WTC11 (cell line): ENCODE measurements around the gene TRAF3IP3. TPM values are rescaled to one million over a fixed set of nuclear protein-coding genes. Genes with fewer than 3 reads are reported as not detected.

Source experiments
- ATAC-seq: fragments of 200-7000 bp; cut with Tn5 transposase; 2 replicates; pipeline ENCODE4 v1.10.0; 2021; ENCODE audit warnings: mild to moderate bottlenecking, moderate library complexity
- CTCF ChIA-PET: fragments of 300-600 bp; sonication (Branson Sonifier 250); formaldehyde crosslinking; loops from one replicate; lab custom pipeline; 2021; ENCODE audit warnings: antibody characterized with exemption; lab: Charles Lee
- POLR2A ChIA-PET: fragments of 350-600 bp; sonication (Branson Sonifier 250); formaldehyde crosslinking; loops from one replicate; lab custom pipeline; 2021; ENCODE audit warnings: antibody characterized with exemption; lab: Charles Lee
- DNase-seq: peaks from one replicate; pipeline ENCODE4 v3.0.0; 2021; ENCODE audit warnings: low spot score
- H3K27ac Mint-ChIP-seq: 2 replicates; pipeline ENCODE4 v1.8.0; 2021; ENCODE audit warnings: mixed read lengths
- H3K27me3 Mint-ChIP-seq: 2 replicates; pipeline ENCODE4 v1.8.0; 2021; ENCODE audit warnings: low read depth, mild to moderate bottlenecking, moderate library complexity, mixed read lengths
- H3K36me3 Mint-ChIP-seq: 2 replicates; pipeline ENCODE4 v1.8.0; 2021; ENCODE audit warnings: mixed read lengths
- H3K4me1 Mint-ChIP-seq: 2 replicates; pipeline ENCODE4 v1.8.0; 2022; ENCODE audit warnings: mixed read lengths
- H3K4me3 Mint-ChIP-seq: 2 replicates; pipeline ENCODE4 v1.8.0; 2021; ENCODE audit warnings: mild to moderate bottlenecking, moderate library complexity, mixed read lengths
- H3K9me3 Mint-ChIP-seq: 2 replicates; pipeline ENCODE4 v1.8.0; 2021; ENCODE audit warnings: mixed read lengths
- CBFB ChIP-seq: sonication (generic); formaldehyde crosslinking; IDR thresholded peaks from 2 replicates; pipeline ENCODE4 v1.8.1; 2022; ENCODE audit warnings: mild to moderate bottlenecking, low read depth, missing genetic modification reagents
- ESRRA ChIP-seq: sonication (generic); formaldehyde crosslinking; IDR thresholded peaks from 2 replicates; pipeline ENCODE4 v1.8.1; 2022; ENCODE audit warnings: mild to moderate bottlenecking, missing genetic modification reagents, borderline replicate concordance
- ETV6 ChIP-seq: sonication (generic); formaldehyde crosslinking; IDR thresholded peaks from 2 replicates; pipeline ENCODE4 v1.8.1; 2022; ENCODE audit warnings: mild to moderate bottlenecking, missing genetic modification reagents
- FOXP1 ChIP-seq: sonication (generic); formaldehyde crosslinking; IDR thresholded peaks from 2 replicates; pipeline ENCODE4 v1.8.0; 2022; ENCODE audit warnings: missing genetic modification reagents, mild to moderate bottlenecking, moderate library complexity, borderline replicate concordance
- HMGA2 ChIP-seq: fragments of 250-450 bp; sonication (Bioruptor Pico); IDR thresholded peaks from 2 replicates; pipeline ENCODE4 v1.4.0; 2021; ENCODE audit warnings: mild to moderate bottlenecking, moderate library complexity
- IRF2 ChIP-seq: sonication (generic); formaldehyde crosslinking; IDR thresholded peaks from 2 replicates; pipeline ENCODE4 v1.8.0; 2022; ENCODE audit warnings: low read depth, missing genetic modification reagents, borderline replicate concordance
- MXD4 ChIP-seq: fragments of 250-450 bp; sonication (Bioruptor Pico); IDR thresholded peaks from 2 replicates; pipeline ENCODE4 v1.8.0; 2021; ENCODE audit warnings: mild to moderate bottlenecking, moderate library complexity, borderline replicate concordance
- NFE2L1 ChIP-seq: sonication (generic); formaldehyde crosslinking; IDR thresholded peaks from 2 replicates; pipeline ENCODE4 v1.8.1; 2023; ENCODE audit warnings: missing genetic modification reagents
- NR3C1 ChIP-seq: sonication (generic); formaldehyde crosslinking; conservative IDR thresholded peaks from 2 replicates; pipeline ENCODE4 v1.8.1; 2023; ENCODE audit warnings: low read depth, mild to moderate bottlenecking, missing genetic modification reagents
- RORB ChIP-seq: fragments of 250-450 bp; sonication (Bioruptor Pico); IDR thresholded peaks from 2 replicates; pipeline ENCODE4 v1.9.0; 2021; ENCODE audit warnings: mild to moderate bottlenecking
- SOX15 ChIP-seq: fragments of 250-450 bp; sonication (Bioruptor Pico); IDR thresholded peaks from 2 replicates; pipeline ENCODE4 v1.9.0; 2021; ENCODE audit warnings: mild to moderate bottlenecking
- TEAD4 ChIP-seq: sonication (generic); formaldehyde crosslinking; IDR thresholded peaks from 2 replicates; pipeline ENCODE4 v1.8.0; 2022; ENCODE audit warnings: mild to moderate bottlenecking, missing genetic modification reagents
- ZBTB21 ChIP-seq: sonication (generic); formaldehyde crosslinking; IDR thresholded peaks from 2 replicates; pipeline ENCODE4 v1.8.1; 2023; ENCODE audit warnings: mild to moderate bottlenecking, missing genetic modification reagents, borderline replicate concordance
- ZNF219 ChIP-seq: sonication (generic); formaldehyde crosslinking; IDR thresholded peaks from 2 replicates; pipeline ENCODE4 v1.8.0; 2023; ENCODE audit warnings: missing genetic modification reagents, mild to moderate bottlenecking, borderline replicate concordance
- ZNF423 ChIP-seq: fragments of 250-450 bp; sonication (Bioruptor Pico); IDR thresholded peaks from 2 replicates; pipeline ENCODE4 v2.1.2; 2022; ENCODE audit warnings: mild to moderate bottlenecking, moderate library complexity
- total RNA-seq: library from RNA; stranded (reverse); gene quantifications from 3 replicates; pipeline ENCODE4 v1.2.3, GENCODE V29; 2021
- TF ChIP-seq, protein P1 (sequence below): sonication (generic); formaldehyde crosslinking; IDR thresholded peaks from 2 replicates; pipeline ENCODE4 v1.8.1; 2023; ENCODE audit warnings: mild to moderate bottlenecking, missing genetic modification reagents, moderate library complexity
- TF ChIP-seq, protein P2 (sequence below): sonication (generic); formaldehyde crosslinking; IDR thresholded peaks from 2 replicates; pipeline ENCODE4 v1.8.0; 2023; ENCODE audit warnings: missing genetic modification reagents, mild to moderate bottlenecking, borderline replicate concordance
- TF ChIP-seq, protein P3 (sequence below): fragments of 250-450 bp; sonication (Bioruptor Pico); IDR thresholded peaks from 2 replicates; pipeline ENCODE4 v1.8.0; 2021; ENCODE audit warnings: mild to moderate bottlenecking
- TF ChIP-seq, protein P4 (sequence below): sonication (generic); formaldehyde crosslinking; IDR thresholded peaks from 2 replicates; pipeline ENCODE4 v1.8.1; 2023; ENCODE audit warnings: mild to moderate bottlenecking, moderate library complexity, missing genetic modification reagents
- TF ChIP-seq, protein P5 (sequence below): sonication (generic); formaldehyde crosslinking; IDR thresholded peaks from 2 replicates; pipeline ENCODE4 v1.8.0; 2022; ENCODE audit warnings: mild to moderate bottlenecking, missing genetic modification reagents

Gene TRAF3IP3
- total RNA-seq, 1 experiment from 2014 or later: 0.74 TPM

DNA sequence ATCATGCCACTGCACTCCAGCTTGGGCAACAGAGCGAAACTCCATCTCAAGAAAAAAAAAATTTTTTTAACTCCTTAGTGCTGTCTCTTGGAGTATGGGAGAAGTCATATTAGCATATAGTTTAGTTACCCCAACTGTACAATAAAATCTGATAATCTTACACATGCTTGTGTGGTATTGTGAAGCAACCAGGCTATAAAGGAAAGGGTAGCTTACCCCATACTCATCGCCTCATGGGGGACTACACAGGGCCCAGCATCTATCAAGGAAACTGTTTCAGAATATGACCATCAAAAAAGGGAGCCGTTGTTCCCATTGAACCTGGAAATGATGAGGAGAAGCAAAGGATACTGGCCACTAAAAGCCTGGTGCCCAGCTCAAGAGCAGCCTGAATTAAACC, 3.0 kb upstream of the TRAF3IP3 start:
- TF ChIP-seq, protein P1, sequence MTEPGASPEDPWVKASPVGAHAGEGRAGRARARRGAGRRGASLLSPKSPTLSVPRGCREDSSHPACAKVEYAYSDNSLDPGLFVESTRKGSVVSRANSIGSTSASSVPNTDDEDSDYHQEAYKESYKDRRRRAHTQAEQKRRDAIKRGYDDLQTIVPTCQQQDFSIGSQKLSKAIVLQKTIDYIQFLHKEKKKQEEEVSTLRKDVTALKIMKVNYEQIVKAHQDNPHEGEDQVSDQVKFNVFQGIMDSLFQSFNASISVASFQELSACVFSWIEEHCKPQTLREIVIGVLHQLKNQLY: no peak
- no peak for TF ChIP-seq NFE2L1 (CRISPR knock-in tag)
- no peak for TF ChIP-seq HMGA2 (CRISPR knock-in tag)
- no peak for TF ChIP-seq IRF2 (CRISPR knock-in tag)
- no peak for TF ChIP-seq ETV6 (CRISPR knock-in tag)
- TF ChIP-seq, protein P2, sequence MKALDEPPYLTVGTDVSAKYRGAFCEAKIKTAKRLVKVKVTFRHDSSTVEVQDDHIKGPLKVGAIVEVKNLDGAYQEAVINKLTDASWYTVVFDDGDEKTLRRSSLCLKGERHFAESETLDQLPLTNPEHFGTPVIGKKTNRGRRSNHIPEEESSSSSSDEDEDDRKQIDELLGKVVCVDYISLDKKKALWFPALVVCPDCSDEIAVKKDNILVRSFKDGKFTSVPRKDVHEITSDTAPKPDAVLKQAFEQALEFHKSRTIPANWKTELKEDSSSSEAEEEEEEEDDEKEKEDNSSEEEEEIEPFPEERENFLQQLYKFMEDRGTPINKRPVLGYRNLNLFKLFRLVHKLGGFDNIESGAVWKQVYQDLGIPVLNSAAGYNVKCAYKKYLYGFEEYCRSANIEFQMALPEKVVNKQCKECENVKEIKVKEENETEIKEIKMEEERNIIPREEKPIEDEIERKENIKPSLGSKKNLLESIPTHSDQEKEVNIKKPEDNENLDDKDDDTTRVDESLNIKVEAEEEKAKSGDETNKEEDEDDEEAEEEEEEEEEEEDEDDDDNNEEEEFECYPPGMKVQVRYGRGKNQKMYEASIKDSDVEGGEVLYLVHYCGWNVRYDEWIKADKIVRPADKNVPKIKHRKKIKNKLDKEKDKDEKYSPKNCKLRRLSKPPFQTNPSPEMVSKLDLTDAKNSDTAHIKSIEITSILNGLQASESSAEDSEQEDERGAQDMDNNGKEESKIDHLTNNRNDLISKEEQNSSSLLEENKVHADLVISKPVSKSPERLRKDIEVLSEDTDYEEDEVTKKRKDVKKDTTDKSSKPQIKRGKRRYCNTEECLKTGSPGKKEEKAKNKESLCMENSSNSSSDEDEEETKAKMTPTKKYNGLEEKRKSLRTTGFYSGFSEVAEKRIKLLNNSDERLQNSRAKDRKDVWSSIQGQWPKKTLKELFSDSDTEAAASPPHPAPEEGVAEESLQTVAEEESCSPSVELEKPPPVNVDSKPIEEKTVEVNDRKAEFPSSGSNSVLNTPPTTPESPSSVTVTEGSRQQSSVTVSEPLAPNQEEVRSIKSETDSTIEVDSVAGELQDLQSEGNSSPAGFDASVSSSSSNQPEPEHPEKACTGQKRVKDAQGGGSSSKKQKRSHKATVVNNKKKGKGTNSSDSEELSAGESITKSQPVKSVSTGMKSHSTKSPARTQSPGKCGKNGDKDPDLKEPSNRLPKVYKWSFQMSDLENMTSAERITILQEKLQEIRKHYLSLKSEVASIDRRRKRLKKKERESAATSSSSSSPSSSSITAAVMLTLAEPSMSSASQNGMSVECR: no peak
- no peak for TF ChIP-seq CBFB (CRISPR knock-in tag)
- no peak for TF ChIP-seq RORB (CRISPR knock-in tag)
- TF ChIP-seq ZNF423 (CRISPR knock-in tag): no peak
- TF ChIP-seq NR3C1 (CRISPR knock-in tag): no peak
- no peak for TF ChIP-seq ESRRA (CRISPR knock-in tag)
- TF ChIP-seq, protein P3, sequence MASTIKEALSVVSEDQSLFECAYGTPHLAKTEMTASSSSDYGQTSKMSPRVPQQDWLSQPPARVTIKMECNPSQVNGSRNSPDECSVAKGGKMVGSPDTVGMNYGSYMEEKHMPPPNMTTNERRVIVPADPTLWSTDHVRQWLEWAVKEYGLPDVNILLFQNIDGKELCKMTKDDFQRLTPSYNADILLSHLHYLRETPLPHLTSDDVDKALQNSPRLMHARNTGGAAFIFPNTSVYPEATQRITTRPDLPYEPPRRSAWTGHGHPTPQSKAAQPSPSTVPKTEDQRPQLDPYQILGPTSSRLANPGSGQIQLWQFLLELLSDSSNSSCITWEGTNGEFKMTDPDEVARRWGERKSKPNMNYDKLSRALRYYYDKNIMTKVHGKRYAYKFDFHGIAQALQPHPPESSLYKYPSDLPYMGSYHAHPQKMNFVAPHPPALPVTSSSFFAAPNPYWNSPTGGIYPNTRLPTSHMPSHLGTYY (CRISPR knock-in tag): no peak
- no peak for TF ChIP-seq MXD4
- no peak for TF ChIP-seq ZBTB21 (CRISPR knock-in tag)
- no peak for TF ChIP-seq FOXP1 (CRISPR knock-in tag)
- TF ChIP-seq SOX15 (CRISPR knock-in tag): no peak
- no peak for TF ChIP-seq ZNF219
- TF ChIP-seq, protein P4, sequence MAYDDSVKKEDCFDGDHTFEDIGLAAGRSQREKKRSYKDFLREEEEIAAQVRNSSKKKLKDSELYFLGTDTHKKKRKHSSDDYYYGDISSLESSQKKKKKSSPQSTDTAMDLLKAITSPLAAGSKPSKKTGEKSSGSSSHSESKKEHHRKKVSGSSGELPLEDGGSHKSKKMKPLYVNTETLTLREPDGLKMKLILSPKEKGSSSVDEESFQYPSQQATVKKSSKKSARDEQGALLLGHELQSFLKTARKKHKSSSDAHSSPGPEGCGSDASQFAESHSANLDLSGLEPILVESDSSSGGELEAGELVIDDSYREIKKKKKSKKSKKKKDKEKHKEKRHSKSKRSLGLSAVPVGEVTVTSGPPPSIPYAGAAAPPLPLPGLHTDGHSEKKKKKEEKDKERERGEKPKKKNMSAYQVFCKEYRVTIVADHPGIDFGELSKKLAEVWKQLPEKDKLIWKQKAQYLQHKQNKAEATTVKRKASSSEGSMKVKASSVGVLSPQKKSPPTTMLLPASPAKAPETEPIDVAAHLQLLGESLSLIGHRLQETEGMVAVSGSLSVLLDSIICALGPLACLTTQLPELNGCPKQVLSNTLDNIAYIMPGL (CRISPR knock-in tag): no peak
- TF ChIP-seq TEAD4 (CRISPR knock-in tag): no peak
- TF ChIP-seq, protein P5, sequence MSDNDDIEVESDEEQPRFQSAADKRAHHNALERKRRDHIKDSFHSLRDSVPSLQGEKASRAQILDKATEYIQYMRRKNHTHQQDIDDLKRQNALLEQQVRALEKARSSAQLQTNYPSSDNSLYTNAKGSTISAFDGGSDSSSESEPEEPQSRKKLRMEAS (CRISPR knock-in tag): no peak
- TF ChIP-seq, all 79 proteins: peak for 0
- peaks cover 11% of the 10 kb centered on the region for H3K27me3 Mint-ChIP-seq
- H3K4me1 Mint-ChIP-seq: peaks cover 10% of the 10 kb centered on the region
- H3K36me3 Mint-ChIP-seq: no peaks in the 10 kb centered on the region
- POLR2A ChIA-PET: no interaction called here
- H3K9me3 Mint-ChIP-seq: no peaks in the 10 kb centered on the region
- ATAC-seq (no peak), DNase-seq (no peak)
- no peak overlapping the region for H3K4me3 Mint-ChIP-seq
- CTCF ChIA-PET: interaction anchor here (0.8 to 1.0 kb wide), 2 partner anchors 177 to 187 kb away, joined by 3 read pairs; no protein-coding TSS in a partner anchor
- H3K27ac Mint-ChIP-seq: no peak overlapping the region
